Calu3 (cell line): ENCODE results near the gene COL4A6. TPM values are rescaled to one million over a fixed set of nuclear protein-coding genes. Genes with fewer than 3 reads are reported as not detected.

ENCODE experiments used
- BruUV-seq: library from RNA; stranded (reverse); fragments of 400-500 nt; replicated peaks from 2 replicates; lab custom pipeline; 2021; lab: Mats Ljungman, UMichigan
- CTCF ChIA-PET: fragments of 300-600 bp; sonication (Branson Sonifier 250); formaldehyde crosslinking; loops from one replicate; lab custom pipeline; 2022; ENCODE audit warnings: antibody characterized with exemption; lab: Charles Lee
- DNase-seq: peaks from one replicate; pipeline ENCODE4 v3.0.0; 2022
- H3K27ac Mint-ChIP-seq: one replicate; pipeline ENCODE4 v1.8.0; 2022; ENCODE audit warnings: mixed read lengths; ENCODE audit not compliant: unreplicated experiment
- H3K27me3 Mint-ChIP-seq: one replicate; pipeline ENCODE4 v1.8.0; 2022; ENCODE audit warnings: mixed read lengths; ENCODE audit not compliant: unreplicated experiment
- H3K36me3 Mint-ChIP-seq: one replicate; pipeline ENCODE4 v1.8.0; 2022; ENCODE audit warnings: mild to moderate bottlenecking, moderate library complexity, mixed read lengths; ENCODE audit not compliant: insufficient read depth, unreplicated experiment
- H3K4me1 Mint-ChIP-seq: one replicate; pipeline ENCODE4 v1.8.0; 2022; ENCODE audit warnings: mild to moderate bottlenecking, low read depth, mixed read lengths; ENCODE audit not compliant: unreplicated experiment
- H3K4me3 Mint-ChIP-seq: one replicate; pipeline ENCODE4 v1.8.0; 2022; ENCODE audit warnings: mild to moderate bottlenecking, low read depth, moderate library complexity, mixed read lengths; ENCODE audit not compliant: unreplicated experiment
- H3K9me3 Mint-ChIP-seq: one replicate; pipeline ENCODE4 v1.8.0; 2022; ENCODE audit warnings: low read depth, mixed read lengths; ENCODE audit not compliant: unreplicated experiment
- CTCF ChIP-seq: fragments of 200-600 bp; IDR thresholded peaks from one replicate; pipeline ENCODE4 v1.8.0; 2022; ENCODE audit warnings: antibody characterized with exemption; ENCODE audit not compliant: unreplicated experiment
- intact Hi-C: fragments of 100-400 bp; cut with micrococcal nuclease; formaldehyde crosslinking; loops from one replicate; pipeline ENCODE4 v1.10.0; 2022; ENCODE audit not compliant: unreplicated experiment
- total RNA-seq: library from RNA; stranded (reverse); gene quantifications from 2 replicates; pipeline ENCODE4 v1.2.3, GENCODE V29; 2022

The COL4A6 gene
- total RNA-seq, 1 experiment from 2014 or later = 0.31 TPM

- TF ChIP-seq CTCF = no peak
- H3K4me3 Mint-ChIP-seq = no peak overlapping the region
- peaks cover 7% of the 10 kb centered on the region for H3K36me3 Mint-ChIP-seq
- no peak for DNase-seq
- H3K27me3 Mint-ChIP-seq = no peaks in the 10 kb centered on the region
- intact Hi-C loops = no loop called here
- H3K4me1 Mint-ChIP-seq = peaks cover 20% of the 10 kb centered on the region
- H3K9me3 Mint-ChIP-seq = peaks cover 3% of the 10 kb centered on the region
- BruUV-seq = no TSS peak
- no peak overlapping the region for H3K27ac Mint-ChIP-seq
- CTCF ChIA-PET = no interaction called here
Observed at GRCh38 chrX:108257556-108257955, 180.7 kb downstream of the COL4A6 start.

- CTCF ChIA-PET = interaction anchor here (0.6 kb wide), 1 partner anchor 626 kb away, joined by 4 read pairs; the partner anchor contains the start of gene PRPS1
- no peak for DNase-seq
Observed at GRCh38 chrX:108254636-108255035, 183.6 kb downstream of the COL4A6 start.

GRCh38 chrX:108250654-108251579 lies 187.3 kb downstream of the COL4A6 start:
- CTCF ChIA-PET = no interaction called here
- BruUV-seq = no TSS peak
- H3K36me3 Mint-ChIP-seq = no peaks in the 10 kb centered on the region

More at GRCh38 chrX:108254636-108255035, 183.6 kb downstream of the COL4A6 start:
- intact Hi-C loops = no loop called here
- no TSS peak for BruUV-seq
- Mint-ChIP-seq H3K9me3 (peaks cover 6% of the 10 kb centered on the region), H3K4me1 (peaks cover 8% of the 10 kb centered on the region), H3K27me3 (no peaks in the 10 kb centered on the region), H3K36me3 (no peaks in the 10 kb centered on the region), H3K4me3 (no peak overlapping the region), H3K27ac (no peak overlapping the region)
- TF ChIP-seq CTCF = no peak

More at GRCh38 chrX:108250654-108251579, 187.3 kb downstream of the COL4A6 start:
- Mint-ChIP-seq H3K9me3 (peaks cover 6% of the 10 kb centered on the region), H3K4me1 (peaks cover 8% of the 10 kb centered on the region), H3K27ac (no peak overlapping the region), H3K4me3 (no peak overlapping the region), H3K27me3 (no peaks in the 10 kb centered on the region)
- DNase-seq = no peak
- TF ChIP-seq CTCF = no peak
- intact Hi-C loops = no loop called here
